Naive B cell (primary cell): Measurements from ENCODE around the gene KRTAP19-3. TPM values are rescaled to one million over a fixed set of nuclear protein-coding genes. Genes with fewer than 3 reads are reported as not detected.
"Not testable (repeated sequence)": the region's sequence is repeated elsewhere in the genome, so short reads cannot be mapped to it uniquely, and the experiment has no call there.

Source experiments
- ATAC-seq, 2 donors: fragments of 150-1000 bp; cut with Tn5 transposase; 2 replicates each; pipeline ENCODE4 v1.10.0; 2021; ENCODE audit warnings: low read depth in 2 of 2, mild to moderate bottlenecking in 2 of 2, moderate library complexity in 2 of 2
- DNase-seq: peaks from one replicate; pipeline ENCODE4 v3.0.0; 2022
- H3K27ac Mint-ChIP-seq, 6 donors: one replicate each; pipeline ENCODE4 v1.8.0; 2020 to 2022; ENCODE audit warnings: mild to moderate bottlenecking in 6 of 6, mixed read lengths in 6 of 6, moderate library complexity in 5 of 6, inconsistent platforms in 2 of 6
- H3K27me3 Mint-ChIP-seq, 3 donors: one replicate each; pipeline ENCODE4 v1.8.0; 2021 to 2022; ENCODE audit warnings: mixed read lengths in 3 of 3, mild to moderate bottlenecking in 1 of 3
- H3K36me3 Mint-ChIP-seq, 2 donors: one replicate each; pipeline ENCODE4 v1.8.0; 2020 to 2022; ENCODE audit warnings: mixed read lengths in 2 of 2, inconsistent platforms in 1 of 2, mild to moderate bottlenecking in 1 of 2
- H3K4me1 Mint-ChIP-seq, 3 donors: one replicate each; pipeline ENCODE4 v1.8.0; 2020 to 2022; ENCODE audit warnings: mixed read lengths in 3 of 3, inconsistent platforms in 1 of 3, mild to moderate bottlenecking in 1 of 3, moderate library complexity in 1 of 3
- H3K4me3 Mint-ChIP-seq, 8 donors: one replicate each; pipeline ENCODE4 v1.8.0; 2020 to 2022; ENCODE audit warnings: mild to moderate bottlenecking in 8 of 8, mixed read lengths in 8 of 8, moderate library complexity in 8 of 8, inconsistent platforms in 2 of 8
- H3K9me3 Mint-ChIP-seq, 7 donors: one replicate each; pipeline ENCODE4 v1.8.0; 2020 to 2022; ENCODE audit warnings: mixed read lengths in 7 of 7, mild to moderate bottlenecking in 5 of 7, inconsistent platforms in 2 of 7, moderate library complexity in 1 of 7
- polyA plus RNA-seq, 6 donors: library from polyadenylated mRNA; unstranded; fragments of 300-500 nt; fragmentation: Illumina TruSeq; gene quantifications; one replicate each; pipeline ENCODE4 v1.2.3, GENCODE V29; 2021; ENCODE audit warnings: low read depth in 6 of 6

Gene KRTAP19-3
- polyA plus RNA-seq = not detected

- Mint-ChIP-seq H3K9me3 (peaks cover 0 to 10% (median 2%) of the 10 kb centered on the region in 7 donors), H3K4me1 (no peaks in the 10 kb centered on the region), H3K27me3 (no peaks in the 10 kb centered on the region), H3K27ac (peak within 1 kb of the TSS in 1 of 6 donors; percentile 93), H3K4me3 (no peak within 1 kb of the TSS), H3K36me3 (no peaks in the 10 kb centered on the region)
- DNase-seq (no peak), ATAC-seq (no peak)
Measured at GRCh38 chr21:30491963-30492428, at the start of gene KRTAP19-3. Gene KRTAP19-3 (minus strand): TSS chr21:30492013. CDS start chr21:30491957, 56 bp downstream.

DNA sequence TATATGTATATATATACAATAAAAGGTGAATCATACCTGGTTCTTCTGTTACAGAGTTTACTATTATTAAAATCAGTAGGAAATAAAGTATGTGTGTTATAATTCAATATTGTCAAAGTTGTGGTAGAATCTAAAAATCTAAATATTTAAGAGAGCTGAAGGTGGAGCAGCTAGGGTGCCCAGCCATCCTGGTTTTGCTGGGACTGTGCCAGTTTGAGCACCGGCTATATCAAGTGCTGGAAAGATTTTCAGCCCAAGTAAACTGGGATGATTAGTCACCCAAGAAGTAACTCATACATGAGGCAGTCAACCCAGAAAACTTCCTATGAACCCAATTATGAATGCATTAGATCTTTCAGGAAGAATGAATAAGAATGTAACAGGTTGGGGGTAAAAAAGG is 27.1 kb upstream of the KRTAP19-3 start:
- ATAC-seq = no peak
- peaks cover 0 to 4% (median 2%) of the 10 kb centered on the region in 7 donors for H3K9me3 Mint-ChIP-seq
- no peak overlapping the region for H3K27ac Mint-ChIP-seq
- H3K27me3 Mint-ChIP-seq = no peaks in the 10 kb centered on the region
- no peak overlapping the region for H3K4me3 Mint-ChIP-seq
- DNase-seq = no peak
- no peaks in the 10 kb centered on the region for H3K36me3 Mint-ChIP-seq
- no peaks in the 10 kb centered on the region for H3K4me1 Mint-ChIP-seq

GRCh38 chr21:30515681-30516080 is 23.9 kb upstream of the KRTAP19-3 start:
- Mint-ChIP-seq H3K4me1 (no peaks in the 10 kb centered on the region), H3K4me3 (no peak overlapping the region), H3K9me3 (peaks cover 0 to 4% (median 2%) of the 10 kb centered on the region in 7 donors), H3K27me3 (no peaks in the 10 kb centered on the region), H3K27ac (no peak overlapping the region), H3K36me3 (no peaks in the 10 kb centered on the region)
- no peak for ATAC-seq
- no peak for DNase-seq

DNA sequence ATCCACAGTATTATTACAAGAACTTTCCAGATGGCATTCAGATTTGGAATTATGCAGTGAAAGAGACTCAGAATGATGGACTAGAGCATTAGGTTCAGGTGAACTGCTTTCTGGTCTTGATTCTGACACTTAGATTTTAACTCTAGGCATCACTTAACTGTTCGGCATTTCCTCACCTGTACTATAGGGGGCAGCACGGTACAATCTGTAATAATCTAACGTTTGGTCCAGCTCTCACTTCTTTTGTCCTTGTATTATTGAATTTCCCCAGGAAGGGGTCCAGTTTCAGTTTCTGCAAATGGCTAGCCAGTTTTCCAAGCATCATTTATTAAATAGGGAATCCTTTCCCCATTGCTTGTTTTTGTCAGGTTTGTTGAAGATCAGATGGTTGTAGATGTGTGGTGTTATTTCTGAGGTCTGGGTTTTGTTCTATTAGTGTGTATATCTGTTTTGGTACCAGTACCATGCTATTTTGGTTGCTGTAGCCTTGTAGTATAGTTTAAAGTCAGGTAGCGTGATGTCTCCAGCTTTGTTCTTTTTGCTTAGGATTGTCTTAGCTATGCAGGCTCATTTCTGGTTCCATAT is 13.9 kb upstream of the KRTAP19-3 start:
- H3K36me3 Mint-ChIP-seq, H3K9me3 Mint-ChIP-seq, ATAC-seq, H3K27me3 Mint-ChIP-seq, H3K27ac Mint-ChIP-seq, H3K4me3 Mint-ChIP-seq, H3K4me1 Mint-ChIP-seq, DNase-seq: not testable (repeated sequence)

DNA sequence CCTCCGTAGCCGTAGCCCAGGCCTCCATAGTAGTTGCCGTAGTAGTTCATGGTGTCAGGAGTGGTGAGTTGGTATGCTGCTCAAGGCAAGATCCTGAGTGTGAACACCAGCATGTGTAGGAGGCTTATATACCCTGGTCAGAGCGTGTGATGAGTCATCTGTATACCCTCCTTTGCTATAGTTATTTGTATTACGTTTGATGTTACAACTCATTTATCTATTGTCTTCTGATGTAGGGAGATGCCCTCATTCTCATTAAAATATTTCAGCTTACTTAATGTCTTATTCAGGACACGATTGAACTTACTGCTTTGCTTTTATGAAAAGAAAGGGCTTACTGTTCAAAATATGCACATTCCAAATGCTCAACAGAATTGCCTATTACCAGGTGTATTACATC is 10.2 kb upstream of the KRTAP19-3 start, which contains the start of gene KRTAP19-5:
Gene KRTAP19-5, minus strand, starts transcription at position 101 of the 400 bp plus-strand sequence. Its CDS starts 51 bp downstream, at position 50.
- no peak for ATAC-seq
- Mint-ChIP-seq H3K27me3 (no peaks in the 10 kb centered on the region), H3K9me3 (peaks cover 0 to 7% (median 0%) of the 10 kb centered on the region in 7 donors), H3K36me3 (no peaks in the 10 kb centered on the region), H3K4me3 (peak within 1 kb of the TSS in 1 of 8 donors; percentile 13), H3K4me1 (no peaks in the 10 kb centered on the region), H3K27ac (no peak within 1 kb of the TSS)
- no peak for DNase-seq

- H3K36me3 Mint-ChIP-seq = no peaks in the 10 kb centered on the region
- no peak for ATAC-seq
- H3K27me3 Mint-ChIP-seq = no peaks in the 10 kb centered on the region
- DNase-seq = no peak
- no peaks in the 10 kb centered on the region for H3K4me1 Mint-ChIP-seq
- H3K4me3 Mint-ChIP-seq = no peak within 1 kb of the TSS
- peaks cover 0 to 3% (median 0%) of the 10 kb centered on the region in 7 donors for H3K9me3 Mint-ChIP-seq
- H3K27ac Mint-ChIP-seq = no peak within 1 kb of the TSS
Measured at GRCh38 chr21:30497065-30497464, 5.3 kb upstream of the KRTAP19-3 start, which contains the start of gene KRTAP19-4. Gene KRTAP19-4 (minus strand): TSS chr21:30497165. CDS start chr21:30497110, 55 bp downstream.

GRCh38 chr21:30487336-30487735 is 4.5 kb downstream of the KRTAP19-3 start, which contains the start of gene KRTAP19-2:
Gene KRTAP19-2 (minus strand): TSS chr21:30487436. CDS start chr21:30487348, 88 bp downstream.
- Mint-ChIP-seq H3K36me3 (no peaks in the 10 kb centered on the region), H3K4me3 (no peak within 1 kb of the TSS), H3K9me3 (peaks cover 0 to 26% (median 7%) of the 10 kb centered on the region in 7 donors), H3K27me3 (no peaks in the 10 kb centered on the region), H3K27ac (no peak within 1 kb of the TSS), H3K4me1 (no peaks in the 10 kb centered on the region)
- ATAC-seq (no peak), DNase-seq (no peak)

DNA sequence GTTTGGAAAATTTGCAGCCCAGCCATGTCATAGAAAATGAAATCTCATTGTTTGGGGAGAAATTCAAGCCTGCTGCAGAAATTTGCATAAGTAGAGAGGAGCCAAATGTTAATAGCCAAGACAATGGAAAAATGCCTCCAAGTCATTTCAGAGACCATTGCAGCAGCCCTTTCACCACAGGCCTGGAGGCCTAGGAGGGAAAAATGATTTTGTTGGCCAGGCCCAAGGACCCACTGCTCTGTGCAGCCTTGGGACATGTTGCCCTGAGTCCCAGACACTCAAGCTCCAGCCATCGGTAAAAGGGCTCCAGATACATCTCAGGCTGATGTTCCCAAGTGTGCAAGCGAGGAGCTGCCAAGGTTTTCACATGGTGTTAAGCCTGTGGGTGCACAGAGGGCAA is 5.6 kb downstream of the KRTAP19-3 start:
- Mint-ChIP-seq H3K27me3 (no peaks in the 10 kb centered on the region), H3K4me1 (no peaks in the 10 kb centered on the region), H3K36me3 (no peaks in the 10 kb centered on the region), H3K9me3 (peaks cover 0 to 26% (median 7%) of the 10 kb centered on the region in 7 donors), H3K27ac (no peak overlapping the region), H3K4me3 (no peak overlapping the region)
- no peak for ATAC-seq
- no peak for DNase-seq

DNA sequence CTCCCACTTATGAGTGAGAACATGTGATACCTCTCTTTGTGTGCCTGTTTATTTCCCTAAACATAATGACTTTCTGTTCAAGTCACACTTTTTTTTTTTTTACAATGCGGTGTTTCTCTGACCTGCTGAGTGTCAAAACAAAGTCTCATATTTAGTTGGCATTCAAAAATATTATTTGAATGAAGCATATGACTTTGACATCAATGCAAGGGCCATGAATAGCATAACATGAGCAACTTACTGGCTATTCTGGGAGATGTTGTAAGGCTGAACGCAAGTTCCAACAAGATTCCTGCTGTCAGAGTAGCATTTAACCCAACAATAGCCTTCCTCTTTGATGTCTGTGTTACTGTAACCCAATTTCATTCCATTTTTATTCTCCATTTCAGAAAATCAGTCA is 9.7 kb downstream of the KRTAP19-3 start:
- no peak for DNase-seq
- H3K9me3 Mint-ChIP-seq = peaks cover 0 to 17% (median 7%) of the 10 kb centered on the region in 7 donors
- no peak overlapping the region for H3K4me3 Mint-ChIP-seq
- H3K27ac Mint-ChIP-seq = no peak overlapping the region
- H3K4me1 Mint-ChIP-seq = no peaks in the 10 kb centered on the region
- no peaks in the 10 kb centered on the region for H3K36me3 Mint-ChIP-seq
- no peak for ATAC-seq
- no peaks in the 10 kb centered on the region for H3K27me3 Mint-ChIP-seq

GRCh38 chr21:30480145-30480544 is 11.7 kb downstream of the KRTAP19-3 start, which contains the start of gene KRTAP19-1:
Gene KRTAP19-1 (minus strand): TSS chr21:30480367. CDS start chr21:30480317, 50 bp downstream.
- H3K36me3 Mint-ChIP-seq = no peaks in the 10 kb centered on the region
- DNase-seq (no peak), ATAC-seq (no peak)
- no peak within 1 kb of the TSS for H3K27ac Mint-ChIP-seq
- H3K27me3 Mint-ChIP-seq = no peaks in the 10 kb centered on the region
- peaks cover 0 to 6% (median 2%) of the 10 kb centered on the region in 7 donors for H3K9me3 Mint-ChIP-seq
- no peak within 1 kb of the TSS for H3K4me3 Mint-ChIP-seq
- H3K4me1 Mint-ChIP-seq = no peaks in the 10 kb centered on the region

DNA sequence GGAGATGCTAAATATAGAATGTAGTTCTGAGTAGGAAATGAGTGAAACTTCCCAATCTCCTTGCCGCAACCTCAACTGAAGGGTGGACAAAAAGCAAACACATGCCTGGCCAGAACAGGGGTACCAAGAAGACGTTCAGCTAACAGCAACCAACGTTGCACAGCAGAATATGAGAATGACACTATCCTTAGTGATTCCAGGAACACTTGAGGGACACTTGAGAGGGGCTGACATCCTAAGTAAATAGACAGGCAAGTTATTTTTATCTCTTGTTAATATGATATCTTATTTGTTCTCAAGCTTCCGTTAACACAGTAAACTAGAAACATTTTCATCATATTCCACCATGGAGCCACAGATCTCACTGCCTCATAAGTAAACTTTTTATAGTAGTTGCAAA is 12.6 kb downstream of the KRTAP19-3 start:
- Mint-ChIP-seq H3K4me1 (no peaks in the 10 kb centered on the region), H3K36me3 (no peaks in the 10 kb centered on the region), H3K27ac (no peak overlapping the region), H3K9me3 (peaks cover 0 to 6% (median 2%) of the 10 kb centered on the region in 7 donors), H3K4me3 (no peak overlapping the region), H3K27me3 (no peaks in the 10 kb centered on the region)
- DNase-seq (no peak), ATAC-seq (no peak)

DNA sequence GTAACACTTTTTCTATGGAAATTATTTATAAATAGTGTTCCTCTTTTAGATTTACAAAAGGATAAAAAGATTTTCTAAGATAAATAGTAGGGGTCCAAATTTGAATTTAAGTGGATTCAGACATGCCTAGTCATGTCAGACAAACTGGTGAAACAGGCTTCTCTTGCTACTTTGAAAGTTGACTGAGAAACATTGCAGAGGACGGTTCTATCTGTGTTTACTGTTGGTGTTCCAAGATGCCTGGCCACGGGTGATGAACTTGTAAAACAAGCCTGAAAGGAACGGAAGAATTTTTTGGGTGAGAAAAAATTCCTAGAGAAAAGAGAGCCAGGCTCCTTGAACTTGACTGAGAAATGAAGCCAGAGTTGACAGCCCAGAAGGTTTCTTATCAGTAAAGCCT is 13.8 kb downstream of the KRTAP19-3 start:
- DNase-seq (no peak), ATAC-seq (no peak)
- Mint-ChIP-seq H3K4me3 (no peak overlapping the region), H3K27ac (no peak overlapping the region), H3K27me3 (no peaks in the 10 kb centered on the region), H3K36me3 (no peaks in the 10 kb centered on the region), H3K4me1 (no peaks in the 10 kb centered on the region), H3K9me3 (peaks cover 0 to 6% (median 2%) of the 10 kb centered on the region in 7 donors)

- peaks cover 0 to 6% (median 0%) of the 10 kb centered on the region in 3 donors for H3K27me3 Mint-ChIP-seq
- H3K36me3 Mint-ChIP-seq = no peaks in the 10 kb centered on the region
- ATAC-seq (no peak), DNase-seq (no peak)
- peak overlapping the region in 1 of 6 donors; percentile 9 for H3K27ac Mint-ChIP-seq
- no peaks in the 10 kb centered on the region for H3K4me1 Mint-ChIP-seq
- no peak overlapping the region for H3K4me3 Mint-ChIP-seq
- H3K9me3 Mint-ChIP-seq = peaks cover 0 to 3% (median 2%) of the 10 kb centered on the region in 7 donors
Measured at GRCh38 chr21:30468900-30469714, 22.7 kb downstream of the KRTAP19-3 start.
